HG03342 (cell line): ENCODE data around the gene GP5.

ENCODE experiments used
- ATAC-seq: cut with Tn5 transposase; IDR thresholded peaks from one replicate; pipeline ENCODE4 v1.9.1; 2021; ENCODE audit warnings: mild to moderate bottlenecking, moderate library complexity; ENCODE audit not compliant: unreplicated experiment

Gene GP5

GRCh38 chr3:194399166-194399565 lies at the start of gene GP5:
GP5 (minus strand) TSS chr3:194399266; CDS start chr3:194398282, 984 bp downstream.
- no peak for ATAC-seq

GRCh38 chr3:194447657-194448056 lies 48.6 kb upstream of the GP5 start:
- no peak for ATAC-seq

GRCh38 chr3:194447161-194447560 lies 48.1 kb upstream of the GP5 start:
- no peak for ATAC-seq

- ATAC-seq = no peak
Observed at GRCh38 chr3:194446754-194447153, 47.7 kb upstream of the GP5 start.

GRCh38 chr3:194446172-194446571 lies 47.1 kb upstream of the GP5 start:
- ATAC-seq = no peak

GRCh38 chr3:194443901-194444300 lies 44.8 kb upstream of the GP5 start:
- ATAC-seq = no peak

- ATAC-seq = no peak
Observed at GRCh38 chr3:194440756-194441155, 41.7 kb upstream of the GP5 start.

- ATAC-seq = no peak
Observed at GRCh38 chr3:194439881-194440550, 41.0 kb upstream of the GP5 start.

- ATAC-seq = no peak
Observed at GRCh38 chr3:194434503-194434902, 35.4 kb upstream of the GP5 start.

- no peak for ATAC-seq
Observed at GRCh38 chr3:194431554-194431953, 32.5 kb upstream of the GP5 start.

- no peak for ATAC-seq
Observed at GRCh38 chr3:194425399-194425798, 26.3 kb upstream of the GP5 start.

- ATAC-seq = no peak
Observed at GRCh38 chr3:194424953-194425352, 25.9 kb upstream of the GP5 start.

- no peak for ATAC-seq
Observed at GRCh38 chr3:194424373-194424772, 25.3 kb upstream of the GP5 start.

- no peak for ATAC-seq
Observed at GRCh38 chr3:194423317-194423716, 24.3 kb upstream of the GP5 start.

- no peak for ATAC-seq
Observed at GRCh38 chr3:194422188-194422587, 23.1 kb upstream of the GP5 start.

- ATAC-seq = no peak
Observed at GRCh38 chr3:194418671-194419070, 19.6 kb upstream of the GP5 start.

GRCh38 chr3:194407423-194407822 lies 8.4 kb upstream of the GP5 start:
- no peak for ATAC-seq

- no peak for ATAC-seq
Observed at GRCh38 chr3:194405766-194406165, 6.7 kb upstream of the GP5 start.

GRCh38 chr3:194404365-194405140 lies 5.5 kb upstream of the GP5 start:
- no peak for ATAC-seq

GRCh38 chr3:194401868-194402329 lies 2.8 kb upstream of the GP5 start:
- ATAC-seq = no peak

- no peak for ATAC-seq
Observed at GRCh38 chr3:194401346-194401745, 2.3 kb upstream of the GP5 start.

- ATAC-seq = no peak
Observed at GRCh38 chr3:194399874-194400411, 877 bp upstream of the GP5 start.
